HCT116 (cell line): Measurements from ENCODE around the gene OR2AG2.

Experiments used
- CEBPB ChIP-seq: IDR thresholded peaks from 2 replicates; pipeline ENCODE4 v1.6.1; 2012; ENCODE audit warnings: low read depth
- CTCF ChIP-seq, 3 experiments: fragments of 200-600 bp in 1 of 3; sonication (generic) in 1 of 3; IDR thresholded peaks in 2 of 3; conservative IDR thresholded peaks in 1 of 3; 2 replicates each; pipeline ENCODE4 v1.5.1; 2012 to 2017; ENCODE audit warnings: low read depth in 2 of 3, low read length in 2 of 3, antibody characterized with exemption in 1 of 3, borderline replicate concordance in 1 of 3, control low read depth in 1 of 3, mild to moderate bottlenecking in 1 of 3, mixed read lengths in 1 of 3, mixed run types in 1 of 3, moderate library complexity in 1 of 3; ENCODE audit not compliant: insufficient read depth in 1 of 3
- EZH2phosphoT487 ChIP-seq: fragments of 200-600 bp; IDR thresholded peaks from 2 replicates; pipeline ENCODE4 v1.6.1; 2018; ENCODE audit warnings: antibody characterized with exemption, borderline replicate concordance
- POLR2A ChIP-seq: IDR thresholded peaks from 2 replicates; pipeline ENCODE4 v1.7.0; 2011; ENCODE audit warnings: borderline replicate concordance; ENCODE audit not compliant: insufficient read depth, insufficient read length; ENCODE audit errors: extremely low read depth
- POLR2AphosphoS5 ChIP-seq: IDR thresholded peaks from 2 replicates; pipeline ENCODE4 v1.6.1; 2011; ENCODE audit warnings: mild to moderate bottlenecking, low read depth, low read length, moderate library complexity
- RAD21 ChIP-seq: IDR thresholded peaks from 2 replicates; pipeline ENCODE4 v1.6.1; 2012; ENCODE audit warnings: low read depth, mild to moderate bottlenecking
- SP1 ChIP-seq: IDR thresholded peaks from 2 replicates; pipeline ENCODE4 v1.6.1; 2012; ENCODE audit warnings: low read depth
- TCF7L2 ChIP-seq: IDR thresholded peaks from 2 replicates; pipeline ENCODE4 v1.7.0; 2011; ENCODE audit warnings: borderline replicate concordance, inconsistent platforms; ENCODE audit not compliant: insufficient read depth, insufficient read length; ENCODE audit errors: extremely low read depth
- ZFX ChIP-seq: fragments of 450-650 bp; IDR thresholded peaks from 2 replicates; pipeline ENCODE4 v1.6.1; 2017
- ZNF274 ChIP-seq: fragments of 200-500 bp; sonication (Bioruptor generic); IDR thresholded peaks from 2 replicates; pipeline ENCODE4 v1.6.1; 2014; ENCODE audit warnings: mild to moderate bottlenecking, low read depth, low read length, inconsistent platforms

- TF ChIP-seq CTCF (IDR thresholded peaks at IDR 0.05 in 2 of 3, conservative IDR thresholded peaks at IDR 0.05 in 1 of 3; ENCODE audit: borderline replicate concordance in 1 of 3, insufficient read depth in 1 of 3, low read depth in 2 of 3, low read length in 2 of 3) (no peak), POLR2A (no peak), ZFX (no peak), CEBPB (no peak), RAD21 (no peak), EZH2phosphoT487 (no peak), TCF7L2 (no peak), ZNF274 (no peak), POLR2AphosphoS5 (no peak), SP1 (no peak)
These were observed 26.2 kb downstream of the OR2AG2 start for GRCh38 chr11:6745465-6746015.
